A549 treated with AZD9567 at 1 μM for 4 hours (cell line): ENCODE data around the gene B3GALT2. TPM values are rescaled to one million over a fixed set of nuclear protein-coding genes. Genes with fewer than 3 reads are reported as not detected.

Experiments used
- total RNA-seq: library from RNA; stranded (reverse); fragments of 200-300 nt; extraction: Qiagen RNA extraction; gene quantifications from 5 replicates; pipeline ENCODE4 v1.2.3, GENCODE V29; 2022; ENCODE audit not compliant: insufficient read depth

The B3GALT2 gene, protein sequence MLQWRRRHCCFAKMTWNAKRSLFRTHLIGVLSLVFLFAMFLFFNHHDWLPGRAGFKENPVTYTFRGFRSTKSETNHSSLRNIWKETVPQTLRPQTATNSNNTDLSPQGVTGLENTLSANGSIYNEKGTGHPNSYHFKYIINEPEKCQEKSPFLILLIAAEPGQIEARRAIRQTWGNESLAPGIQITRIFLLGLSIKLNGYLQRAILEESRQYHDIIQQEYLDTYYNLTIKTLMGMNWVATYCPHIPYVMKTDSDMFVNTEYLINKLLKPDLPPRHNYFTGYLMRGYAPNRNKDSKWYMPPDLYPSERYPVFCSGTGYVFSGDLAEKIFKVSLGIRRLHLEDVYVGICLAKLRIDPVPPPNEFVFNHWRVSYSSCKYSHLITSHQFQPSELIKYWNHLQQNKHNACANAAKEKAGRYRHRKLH
- total RNA-seq: not detected in 5 replicates

DNA sequence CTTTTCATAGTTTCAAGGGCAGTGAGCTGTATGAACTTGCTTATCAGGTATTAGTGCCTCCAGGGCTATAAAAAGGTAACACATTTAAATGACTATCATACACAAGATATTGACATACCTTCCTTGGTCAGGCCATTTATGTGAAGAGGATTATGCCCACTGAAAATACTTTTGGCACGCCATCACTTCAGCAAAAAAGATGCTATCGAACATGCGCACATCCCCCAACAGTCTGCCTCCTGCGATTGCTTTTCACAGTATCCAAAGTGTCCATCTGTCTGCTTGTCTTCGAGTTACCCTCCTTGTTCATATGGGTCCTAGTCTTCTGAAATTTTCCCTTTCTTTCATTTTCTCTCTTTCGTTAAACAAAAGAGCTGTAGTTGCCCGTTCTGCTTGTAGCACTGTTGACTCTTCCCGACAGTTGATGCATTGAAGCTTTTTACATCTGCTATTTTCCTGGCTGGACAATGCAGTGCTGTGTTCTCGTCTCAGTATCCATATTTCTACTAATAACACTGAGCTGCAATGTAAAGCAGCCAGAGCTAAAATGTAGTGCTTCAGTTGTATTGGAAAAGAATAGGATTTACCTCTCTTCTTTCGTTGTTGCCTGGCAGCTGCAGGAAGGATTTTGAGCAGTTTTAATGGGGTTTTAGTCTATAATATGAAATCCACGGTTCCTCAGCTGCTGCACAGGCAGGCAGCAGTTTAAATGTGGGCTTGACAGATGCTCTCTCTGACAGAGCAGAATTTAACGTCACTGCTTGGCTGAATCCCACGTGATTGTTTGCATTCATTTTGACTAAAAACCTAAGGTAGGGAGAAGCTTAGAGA lies at the start of gene B3GALT2:
B3GALT2 (minus strand) TSS at position 713 of the 831 bp plus-strand sequence. CDS start 5,051 bp downstream, outside the sequence.

Other genes with a start within 250 kb of the B3GALT2 start
- gene UCHL5, start 127.3 kb downstream of the B3GALT2 start, total RNA-seq: 41.9 to 49.7 TPM (median 44.7 TPM) in 5 replicates
- gene RO60, start 127.0 kb downstream of the B3GALT2 start, total RNA-seq: 24.9 to 71.7 TPM (median 28.4 TPM) in 5 replicates
- 35.9 to 54.8 TPM (median 50.3 TPM) in 5 replicates for gene GLRX2, start 81.2 kb downstream of the B3GALT2 start, total RNA-seq
- 27.7 to 36.4 TPM (median 32.3 TPM) in 5 replicates for gene CDC73, start 64.6 kb downstream of the B3GALT2 start, total RNA-seq